IPS-18c (cell line): ENCODE results near the gene PGF.
"Not testable (repeated sequence)": the region's sequence is repeated elsewhere in the genome, so short reads cannot be mapped to it uniquely, and the experiment has no call there.

Experiments used
- H3K4me3 ChIP-seq: 2 replicates; pipeline ENCODE4 v1.7.0; 2013; ENCODE audit warnings: low read depth, mild to moderate bottlenecking, low read length, moderate library complexity; ENCODE audit not compliant: insufficient read depth
- H3K9me3 ChIP-seq: one replicate; pipeline ENCODE4 v1.6.1; 2013; ENCODE audit warnings: mild to moderate bottlenecking, low read length, moderate library complexity; ENCODE audit not compliant: control insufficient read depth, insufficient read depth

The PGF gene

DNA sequence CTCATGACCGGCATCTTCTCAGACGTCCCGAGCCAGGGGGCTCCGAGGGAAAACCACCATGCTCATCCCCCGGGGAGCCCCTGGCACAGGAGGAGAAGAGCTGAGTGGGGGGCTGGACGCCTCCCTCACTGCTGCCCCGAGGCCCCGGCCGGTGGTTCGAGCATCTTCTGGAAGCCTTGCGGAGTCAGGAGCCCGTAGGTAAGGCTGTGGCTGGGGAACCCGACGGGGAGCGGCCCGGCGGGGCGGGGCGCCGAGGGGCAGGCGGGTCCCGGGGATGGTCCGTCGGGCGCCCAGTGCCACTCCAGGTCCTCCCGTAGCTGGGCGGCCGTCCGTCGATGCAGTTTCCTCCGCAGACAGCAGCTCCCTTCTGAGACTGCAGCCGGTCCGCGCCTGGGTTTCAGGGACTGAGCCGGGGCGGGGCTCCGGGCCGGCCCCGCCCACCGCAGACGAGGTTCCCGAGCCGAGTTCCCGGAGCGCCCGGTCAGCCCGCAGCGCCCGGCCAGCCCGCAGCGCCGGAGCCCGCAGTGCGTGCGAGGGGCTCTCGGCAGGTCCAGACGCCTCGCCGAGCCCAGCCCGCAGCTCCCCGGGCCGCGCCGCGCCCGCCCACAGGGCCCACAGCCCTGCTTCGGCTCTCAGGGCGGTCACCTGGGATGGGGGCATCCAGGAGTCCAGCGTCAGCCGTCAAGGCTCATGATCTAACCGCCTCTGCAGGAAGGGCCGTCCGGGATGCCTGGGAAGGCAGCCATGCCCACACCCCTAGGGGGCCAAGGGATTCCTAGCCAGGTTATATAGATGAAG lies at the start of gene PGF:
Gene PGF, minus strand, starts transcription at position 369 of the 798 bp plus-strand sequence. Its CDS starts 355 bp downstream, at position 14.
- Histone ChIP-seq H3K4me3 (peak within 1 kb of the TSS; percentile 57), H3K9me3 (no peaks in the 10 kb centered on the region)

DNA sequence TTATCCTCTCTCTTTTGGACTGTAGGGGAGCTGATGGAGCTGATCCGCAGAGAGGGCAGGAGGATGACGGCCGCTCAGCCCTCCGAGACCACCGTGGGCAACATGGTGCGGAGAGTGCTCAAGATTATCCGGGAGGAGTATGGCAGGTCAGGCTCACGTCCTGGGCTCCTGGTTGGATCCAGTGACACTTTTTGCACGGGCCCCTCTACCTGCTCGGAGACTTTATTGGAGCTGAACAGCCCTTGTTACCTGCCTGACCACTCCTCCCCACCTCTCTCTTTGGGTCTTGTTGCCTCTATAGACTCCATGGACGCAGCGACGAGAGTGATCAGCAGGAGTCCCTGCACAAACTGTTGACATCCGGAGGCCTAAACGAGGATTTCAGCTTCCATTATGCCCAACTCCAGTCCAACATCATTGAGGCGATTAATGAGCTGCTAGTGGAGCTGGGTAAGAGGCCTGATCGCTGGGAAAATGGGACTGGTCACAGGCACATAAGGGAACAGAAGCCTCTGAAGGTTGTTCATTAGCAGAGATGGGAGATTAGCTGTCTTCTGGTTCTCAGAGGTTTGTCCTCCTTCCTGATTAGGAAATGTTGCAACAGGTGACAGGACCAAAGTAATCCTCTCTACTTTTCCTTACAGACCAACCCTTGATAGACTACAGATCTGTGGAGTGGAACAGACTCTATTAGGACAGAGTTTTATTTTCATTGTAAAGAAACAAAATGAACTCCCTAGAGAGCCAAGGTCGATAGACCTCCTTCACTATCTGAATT lies 48.0 kb upstream of the PGF start:
- no peaks in the 10 kb centered on the region for H3K9me3 ChIP-seq
- peak overlapping the region; percentile 98 for H3K4me3 ChIP-seq

DNA sequence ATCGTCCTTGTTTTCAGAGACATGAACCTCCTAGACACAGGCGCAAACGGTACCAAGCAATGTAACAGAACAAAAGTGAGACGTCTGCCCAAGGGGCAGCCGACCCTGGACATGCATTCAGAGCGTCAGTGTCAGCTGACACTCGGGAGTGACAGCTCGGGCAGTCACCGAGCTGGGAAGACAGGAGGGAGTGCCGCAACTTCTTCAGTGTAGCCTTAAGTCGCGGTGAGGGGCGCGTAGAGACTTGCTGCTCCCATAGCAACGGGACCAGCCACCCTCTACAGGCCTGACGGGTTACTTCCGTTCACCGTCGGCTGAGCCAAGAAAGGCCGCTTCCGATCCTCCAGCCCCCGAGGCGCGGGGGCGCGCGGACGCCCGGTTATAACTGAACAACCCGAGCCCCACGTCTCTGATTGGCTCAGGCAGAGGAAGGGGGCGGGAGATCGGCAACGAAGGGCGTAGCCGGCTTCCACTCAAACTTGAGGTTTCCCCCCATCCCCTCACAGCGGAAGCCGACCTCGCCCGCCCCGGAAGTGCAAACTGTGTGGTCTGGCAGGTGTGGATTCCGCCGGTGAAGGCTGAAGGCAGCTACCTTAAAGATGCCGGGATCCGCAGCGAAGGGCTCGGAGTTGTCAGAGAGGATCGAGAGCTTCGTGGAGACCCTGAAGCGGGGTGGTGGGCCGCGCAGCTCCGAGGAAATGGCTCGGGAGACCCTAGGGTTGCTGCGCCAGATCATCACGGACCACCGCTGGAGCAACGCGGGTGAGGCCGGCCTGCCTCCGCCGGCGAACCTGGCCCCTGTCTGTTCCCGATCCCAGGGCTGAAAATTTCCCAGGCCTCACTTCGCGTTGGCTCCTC lies 47.2 kb upstream of the PGF start, which contains the start of gene EIF2B2:
Gene EIF2B2, plus strand, starts transcription at position 530 of the 858 bp plus-strand sequence. Its CDS starts 70 bp downstream, at position 600.
- peak within 1 kb of the TSS; percentile 98 for H3K4me3 ChIP-seq

DNA sequence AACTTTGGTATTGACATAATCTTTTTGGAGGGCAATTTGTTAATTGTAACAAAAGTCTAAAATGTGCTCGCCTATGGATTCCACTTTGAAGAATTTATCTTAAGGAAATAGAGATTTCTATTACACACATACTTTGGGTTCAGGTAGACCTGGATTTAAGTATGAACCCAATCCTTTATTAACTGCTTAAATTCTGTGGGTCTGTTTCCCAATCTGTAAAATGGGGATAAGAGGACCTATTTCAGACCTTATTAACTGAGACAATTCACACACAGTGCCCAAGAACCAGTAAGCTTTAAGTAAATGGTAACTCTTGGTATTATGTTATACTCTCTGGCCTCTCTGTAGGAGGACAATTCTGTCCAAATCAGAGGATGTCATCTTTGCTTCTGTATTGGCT lies 46.5 kb upstream of the PGF start:
- Histone ChIP-seq H3K4me3 (peak overlapping the region; percentile 98), H3K9me3 (no peaks in the 10 kb centered on the region)

More for the DNA sequence above, 47.2 kb upstream of the PGF start, which contains the start of gene EIF2B2:
- H3K9me3 ChIP-seq: no peaks in the 10 kb centered on the region

DNA sequence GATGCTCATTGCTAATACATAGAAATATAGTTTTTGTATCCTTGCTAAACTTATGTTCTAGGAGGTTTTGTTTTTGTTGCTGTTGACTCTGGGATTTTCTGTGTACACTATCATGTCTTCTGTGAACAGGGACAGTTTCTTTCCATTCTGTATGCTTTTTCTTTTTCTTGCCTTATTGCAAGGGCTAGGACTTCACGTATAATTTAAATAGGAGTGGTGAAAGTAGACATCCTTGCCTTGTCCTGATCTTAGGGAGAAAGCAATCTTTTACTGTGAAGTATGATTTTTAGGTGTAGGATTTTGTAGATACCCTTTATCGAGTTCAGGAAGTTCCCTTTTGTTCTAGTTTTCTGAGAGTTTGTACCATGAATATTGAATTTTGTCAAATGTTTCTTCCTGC lies 45.9 kb upstream of the PGF start:
- no peak overlapping the region for H3K4me3 ChIP-seq
- H3K9me3 ChIP-seq: peaks cover 2% of the 10 kb centered on the region

DNA sequence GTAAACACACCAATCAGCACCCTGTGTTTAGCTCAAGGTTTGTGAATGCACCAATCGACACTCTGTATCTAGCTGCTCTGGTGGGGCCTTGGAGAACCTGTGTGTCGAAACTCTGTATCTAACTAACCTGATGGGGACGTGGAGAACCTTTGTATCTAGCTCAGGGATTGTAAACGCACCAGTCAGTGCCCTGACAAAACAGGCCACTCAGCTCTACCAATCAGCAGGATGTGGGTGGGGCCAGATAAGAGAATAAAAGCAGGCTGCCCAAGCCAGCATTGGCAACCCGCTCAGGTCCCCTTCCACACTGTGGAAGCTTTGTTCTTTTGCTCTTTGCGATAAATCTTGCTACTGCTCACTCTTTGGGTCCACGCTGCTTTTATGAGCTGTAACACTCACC lies 40.4 kb upstream of the PGF start:
- not testable (repeated sequence) for H3K9me3 ChIP-seq, H3K4me3 ChIP-seq

DNA sequence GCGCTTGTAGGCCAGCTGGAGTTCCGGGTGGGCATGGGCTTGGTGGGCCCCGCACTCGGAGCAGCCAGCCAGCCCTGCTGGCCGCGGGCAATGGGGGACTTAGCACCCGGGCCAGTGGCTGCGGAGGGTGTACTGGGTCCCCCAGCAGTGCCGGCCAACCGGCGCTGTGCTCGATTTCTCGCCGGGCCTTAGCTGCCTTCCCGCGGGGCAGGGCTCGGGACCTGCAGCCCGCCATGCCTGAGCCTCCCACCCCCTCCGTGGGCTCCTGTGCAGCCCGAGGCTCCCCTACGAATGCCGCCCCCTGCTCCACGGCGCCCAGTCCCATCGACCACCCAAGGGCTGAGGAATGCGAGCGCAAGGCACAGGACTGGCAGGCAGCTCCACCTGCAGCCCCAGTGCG lies 38.8 kb upstream of the PGF start:
- H3K9me3 ChIP-seq, H3K4me3 ChIP-seq: not testable (repeated sequence)

DNA sequence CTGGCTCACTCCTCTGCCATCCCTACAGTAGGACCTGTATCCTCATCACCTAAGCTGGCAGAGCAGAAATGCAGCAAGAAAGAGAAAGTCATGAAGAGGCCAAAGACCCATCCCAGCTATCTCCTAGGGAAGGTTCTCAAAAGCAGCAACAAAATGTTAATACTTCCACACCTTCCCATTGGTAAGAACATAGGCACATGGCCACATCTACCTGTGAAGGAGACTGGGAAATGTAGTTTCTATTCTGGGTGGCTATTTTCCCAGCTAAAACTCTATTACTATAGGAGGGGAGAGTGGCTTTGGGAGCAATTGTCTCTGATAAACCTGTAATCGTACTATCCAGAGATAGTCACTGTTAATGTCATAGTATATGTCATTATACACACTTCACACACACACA lies 33.6 kb upstream of the PGF start:
- H3K4me3 ChIP-seq: no peak overlapping the region
- H3K9me3 ChIP-seq: no peaks in the 10 kb centered on the region

DNA sequence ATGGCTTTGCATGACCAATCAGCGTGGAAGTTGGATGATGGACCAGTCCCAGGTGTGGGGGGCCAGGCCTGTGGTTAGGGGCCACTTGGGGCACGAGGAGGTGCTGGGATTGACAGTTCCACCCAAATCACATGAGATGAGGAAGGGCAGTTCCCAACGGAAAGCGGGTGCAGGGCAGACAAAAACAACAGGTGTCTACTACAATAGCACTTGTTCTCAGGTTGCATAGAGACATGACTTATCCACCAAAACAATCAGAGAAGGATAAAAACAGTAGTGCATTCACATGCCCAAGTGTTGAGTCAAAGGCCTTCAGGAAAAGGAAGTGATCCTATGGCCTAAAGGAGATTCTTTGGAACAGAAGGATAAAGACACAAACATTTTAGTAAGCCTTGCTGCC lies 32.7 kb upstream of the PGF start:
- no peaks in the 10 kb centered on the region for H3K9me3 ChIP-seq
- H3K4me3 ChIP-seq: no peak overlapping the region

DNA sequence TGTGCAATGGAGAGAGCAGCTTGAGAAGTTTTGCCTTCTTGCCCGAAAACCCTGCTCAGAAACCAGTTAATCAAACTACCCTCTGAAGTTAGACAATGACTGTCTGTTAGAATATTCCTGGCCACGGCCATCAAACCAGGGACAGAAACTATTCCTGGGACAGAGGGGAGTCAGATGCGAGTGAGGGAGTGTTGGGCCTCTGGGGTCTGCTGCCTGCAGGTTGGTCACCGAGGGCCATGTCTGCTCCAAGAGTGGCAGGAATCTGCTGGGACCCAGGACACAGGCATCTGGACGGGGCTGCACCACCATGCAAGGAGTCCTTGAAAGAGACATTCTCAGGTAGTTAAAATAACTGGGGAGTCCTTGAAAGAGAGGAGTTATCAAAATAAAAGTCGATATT lies 30.4 kb upstream of the PGF start:
- H3K9me3 ChIP-seq: no peaks in the 10 kb centered on the region
- no peak overlapping the region for H3K4me3 ChIP-seq

DNA sequence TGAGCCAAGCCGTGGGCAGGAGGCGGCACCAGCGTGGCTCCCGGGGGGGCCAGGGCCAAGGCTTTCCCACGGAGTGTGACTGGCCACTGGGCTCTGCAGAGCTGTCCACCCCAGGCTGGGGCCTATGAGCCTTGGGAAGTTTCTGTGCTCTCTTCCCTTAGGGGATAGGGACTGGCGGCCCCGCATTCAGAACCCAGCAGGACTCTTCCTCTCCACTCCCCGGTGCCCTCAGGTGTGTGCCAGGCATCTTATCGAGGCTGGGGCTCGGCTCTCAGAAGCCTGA lies 29.6 kb upstream of the PGF start:
- no peak overlapping the region for H3K4me3 ChIP-seq
- no peaks in the 10 kb centered on the region for H3K9me3 ChIP-seq

DNA sequence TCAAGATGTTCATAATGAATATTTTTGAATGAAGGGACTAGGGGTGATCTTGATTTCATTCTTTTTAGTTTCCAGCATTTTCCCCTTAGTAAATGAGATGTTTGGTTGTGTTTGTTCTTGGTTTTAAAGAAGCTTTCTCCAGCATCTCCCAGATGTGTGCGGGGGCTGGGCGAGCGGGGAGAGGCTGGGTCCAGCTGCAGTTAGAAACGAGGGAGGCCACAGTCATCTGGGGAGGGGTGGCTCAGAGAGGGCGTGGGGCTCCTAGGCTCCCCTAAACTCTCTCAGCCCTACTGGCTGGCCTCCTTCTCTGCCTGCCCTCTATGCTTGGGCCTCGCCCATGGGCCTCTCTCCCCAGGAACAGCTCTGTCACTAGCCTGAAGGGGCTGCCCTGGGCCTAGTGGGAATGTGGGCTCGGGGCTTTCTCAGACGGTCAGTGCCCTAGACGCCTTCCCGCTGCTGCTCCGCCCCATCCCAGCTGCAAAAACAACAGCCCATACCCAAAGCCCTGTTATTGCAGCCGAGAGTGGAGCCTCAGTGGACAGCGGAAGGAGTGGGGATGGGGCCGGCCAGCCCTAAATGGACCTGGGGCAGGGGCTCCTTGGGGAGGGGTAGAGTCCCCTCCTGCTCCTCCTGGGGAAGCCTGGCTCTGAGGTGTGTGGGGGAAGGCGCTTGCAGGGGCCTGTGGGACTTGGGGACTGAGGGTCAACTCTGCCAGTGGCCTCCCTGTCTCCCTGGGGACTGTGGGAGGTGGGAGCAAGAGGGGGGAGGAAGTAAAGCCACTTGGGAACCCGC lies 29.0 kb upstream of the PGF start:
- Histone ChIP-seq H3K4me3 (no peak overlapping the region), H3K9me3 (peaks cover under 1% of the 10 kb centered on the region)

DNA sequence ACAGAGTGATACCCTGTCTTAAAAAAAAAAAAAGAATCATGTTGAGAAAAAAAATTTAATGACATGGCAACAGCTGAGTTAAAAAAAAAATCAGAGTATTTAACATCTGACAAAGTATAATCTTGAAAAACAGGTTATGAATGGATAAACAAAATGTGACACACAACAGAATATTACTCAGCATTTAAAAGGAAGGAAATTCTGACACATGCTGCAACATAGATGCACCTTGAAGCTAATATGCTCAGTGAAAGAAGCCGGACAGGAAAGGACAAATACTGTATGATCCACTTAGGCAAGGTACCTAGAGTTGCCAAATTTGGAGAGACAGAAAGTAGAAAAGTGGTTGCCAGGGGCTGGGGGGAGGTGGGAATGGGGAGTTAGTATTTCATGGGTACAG lies 27.9 kb upstream of the PGF start:
- Histone ChIP-seq H3K4me3 (no peak overlapping the region), H3K9me3 (peaks cover 2% of the 10 kb centered on the region)

DNA sequence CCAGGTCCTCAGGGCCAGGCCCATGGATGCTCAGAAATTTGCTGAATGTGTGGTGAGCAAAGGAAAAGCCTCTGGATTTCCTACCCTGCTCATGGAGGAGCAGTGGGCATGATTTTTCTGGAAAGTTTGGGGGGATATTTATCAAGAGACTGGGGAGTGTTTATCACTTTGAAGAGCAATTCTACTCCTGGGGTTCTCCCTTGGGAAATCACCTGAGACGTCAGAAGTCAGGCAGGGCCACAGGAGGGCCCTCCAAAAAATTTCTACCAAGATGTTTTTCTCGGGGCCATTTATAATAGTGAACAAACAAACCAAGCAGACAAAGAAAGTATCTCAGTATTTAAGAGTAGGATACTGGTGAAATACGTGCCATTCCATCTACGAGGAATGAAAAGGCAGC lies 27.3 kb upstream of the PGF start:
- Histone ChIP-seq H3K4me3 (no peak overlapping the region), H3K9me3 (peaks cover 2% of the 10 kb centered on the region)

DNA sequence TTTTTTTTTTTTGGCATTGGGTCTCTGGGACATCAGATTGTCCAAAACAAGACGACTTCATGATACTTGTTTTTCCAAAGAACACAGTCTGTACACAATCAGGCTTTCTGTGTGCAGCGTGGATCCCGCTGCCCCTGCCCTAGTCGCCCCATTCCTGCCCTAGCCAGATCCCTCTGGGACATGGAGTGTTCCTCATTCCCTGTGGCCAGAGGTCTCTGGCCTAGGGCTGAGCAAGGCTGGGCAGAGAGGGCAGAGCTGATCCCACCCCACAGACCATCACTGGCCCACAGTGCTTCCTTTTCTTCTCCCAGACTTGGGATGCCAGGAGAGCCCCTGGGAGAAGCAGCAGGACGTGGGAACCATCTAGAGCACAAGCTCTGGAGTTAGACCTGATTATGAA lies 26.4 kb upstream of the PGF start:
- no peak overlapping the region for H3K4me3 ChIP-seq

DNA sequence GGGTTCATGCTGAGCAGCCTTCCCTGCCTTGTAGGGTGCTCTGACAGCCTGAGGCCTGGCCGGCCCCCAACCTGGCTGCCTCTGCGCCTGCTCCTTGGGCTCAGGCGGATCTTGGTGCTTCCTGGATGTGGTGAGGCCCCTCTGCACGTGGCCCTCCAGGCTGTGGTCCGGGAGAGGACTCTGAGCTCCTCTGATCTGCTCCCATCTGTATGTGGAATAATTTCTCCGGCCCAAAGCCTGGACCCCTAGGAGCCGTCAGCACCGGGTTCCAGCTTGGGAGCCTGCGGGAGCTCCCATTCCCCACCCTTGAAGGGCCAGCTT lies 26.0 kb upstream of the PGF start:
- Histone ChIP-seq H3K4me3 (no peak overlapping the region), H3K9me3 (peaks cover 2% of the 10 kb centered on the region)

More for the DNA sequence above, 26.4 kb upstream of the PGF start:
- peaks cover 2% of the 10 kb centered on the region for H3K9me3 ChIP-seq
